ENCODE data around the gene UBASH3A.

UBASH3A gene

GRCh38 chr21:42466700-42467099 lies 63.0 kb downstream of the UBASH3A start:
- Histone ChIP-seq H3K4me3 (ENCODE audit: low read depth, low read length) (no peak overlapping the region), H3K4me1 (ENCODE audit: control insufficient read depth, insufficient read depth, low read length) (peaks cover 23% of the 10 kb centered on the region), H3K36me3 (ENCODE audit: control insufficient read depth in 2 of 2, insufficient read depth in 1 of 2, low read length in 2 of 2) (no peaks in the 10 kb centered on the region), H3K9me3 (ENCODE audit: control insufficient read depth, insufficient read depth, low read depth, low read length) (no peaks in the 10 kb centered on the region), H3K27ac (ENCODE audit: extremely low read depth, low read depth, low read length) (no peak overlapping the region; the same call in 1 of the 2 replicates)
- ChIA-PET CTCF (interaction anchor here (0.6 to 1.8 kb wide), 6 partner anchors 29 to 314 kb away, joined by 3 to 6 read pairs (median 4); no protein-coding TSS in a partner anchor), POLR2A (no interaction called here)
- TF ChIP-seq ZNF701 (tag by site-specific recombination; IDR thresholded peaks at IDR 0.05) (no peak), EGR2 (tag by site-specific recombination; IDR thresholded peaks at IDR 0.05; ENCODE audit: low read depth) (no peak), ZNF707 (tag by site-specific recombination; IDR thresholded peaks at IDR 0.05) (no peak), ZNF394 (tag by site-specific recombination; IDR thresholded peaks at IDR 0.05; ENCODE audit: borderline replicate concordance) (no peak), ZNF558 (tag by site-specific recombination; IDR thresholded peaks at IDR 0.05) (no peak), ZNF433 (tag by site-specific recombination; IDR thresholded peaks at IDR 0.05; ENCODE audit: low read depth) (no peak), SP7 (tag by site-specific recombination; IDR thresholded peaks at IDR 0.05) (no peak), BCL6B (tag by site-specific recombination; IDR thresholded peaks at IDR 0.05) (no peak), ZNF155 (tag by site-specific recombination; IDR thresholded peaks at IDR 0.05) (no peak), ZNF549 (tag by site-specific recombination; IDR thresholded peaks at IDR 0.05) (no peak)

- peaks cover 23% of the 10 kb centered on the region for H3K4me1 ChIP-seq (ENCODE audit: control insufficient read depth, insufficient read depth, low read length)
- no peaks in the 10 kb centered on the region for H3K9me3 ChIP-seq (ENCODE audit: control insufficient read depth, insufficient read depth, low read depth, low read length)
- ChIA-PET POLR2A (interaction anchor here (0.5 kb wide), 1 partner anchor 12 kb away, joined by 3 read pairs; no protein-coding TSS in a partner anchor), CTCF (interaction anchor here (0.5 to 1.8 kb wide), 11 partner anchors 8 to 315 kb away, joined by 3 to 6 read pairs (median 4); no protein-coding TSS in a partner anchor)
- H3K27ac ChIP-seq (ENCODE audit: extremely low read depth, low read depth, low read length) = peak overlapping the region; percentile 20; the same call in 1 of the 2 replicates
- no peaks in the 10 kb centered on the region for H3K36me3 ChIP-seq (ENCODE audit: control insufficient read depth in 2 of 2, insufficient read depth in 1 of 2, low read length in 2 of 2)
- H3K4me3 ChIP-seq (ENCODE audit: low read depth, low read length) = no peak overlapping the region
- 0 out of 2 replicates have a peak, but pooled peaks have one; percentile 17 for TF ChIP-seq PRDM10 (tag by site-specific recombination; IDR thresholded peaks at IDR 0.05)
- no peak for TF ChIP-seq ZNF394 (tag by site-specific recombination; IDR thresholded peaks at IDR 0.05; ENCODE audit: borderline replicate concordance)
- TF ChIP-seq REST (tag by site-specific recombination; IDR thresholded peaks at IDR 0.05) = no peak
- TF ChIP-seq ZNF561 (tag by site-specific recombination; IDR thresholded peaks at IDR 0.05; ENCODE audit: borderline replicate concordance) = peak; percentile 64; the same call in 1 of the 2 replicates
- no peak for TF ChIP-seq MEIS1 (CRISPR knock-in tag; IDR thresholded peaks at IDR 0.05; ENCODE audit: borderline replicate concordance)
- peak; percentile 88 for TF ChIP-seq FEZF1 (tag by site-specific recombination; IDR thresholded peaks at IDR 0.05)
- TF ChIP-seq ZNF354C (tag by site-specific recombination; IDR thresholded peaks at IDR 0.05; ENCODE audit: borderline replicate concordance, low read depth) = no peak
- 0 out of 2 replicates have a peak, but pooled peaks have one; percentile 12 for TF ChIP-seq IKZF3 (tag by site-specific recombination; IDR thresholded peaks at IDR 0.05)
- no peak for TF ChIP-seq ZNF114 (tag by site-specific recombination; IDR thresholded peaks at IDR 0.05)
- TF ChIP-seq CTCF (tag by site-specific recombination; IDR thresholded peaks at IDR 0.05) = peak; percentile 82
- no peak for TF ChIP-seq ZBTB49 (tag by site-specific recombination; IDR thresholded peaks at IDR 0.05; ENCODE audit: low read depth)
Measured at GRCh38 chr21:42467140-42467983, 63.7 kb downstream of the UBASH3A start.
